GM18861 (cell line): ENCODE results near the gene SCYL1.

ENCODE experiments used
- ATAC-seq: cut with Tn5 transposase; IDR thresholded peaks from one replicate; pipeline ENCODE4 v1.9.1; 2021; ENCODE audit not compliant: unreplicated experiment

Gene SCYL1

DNA sequence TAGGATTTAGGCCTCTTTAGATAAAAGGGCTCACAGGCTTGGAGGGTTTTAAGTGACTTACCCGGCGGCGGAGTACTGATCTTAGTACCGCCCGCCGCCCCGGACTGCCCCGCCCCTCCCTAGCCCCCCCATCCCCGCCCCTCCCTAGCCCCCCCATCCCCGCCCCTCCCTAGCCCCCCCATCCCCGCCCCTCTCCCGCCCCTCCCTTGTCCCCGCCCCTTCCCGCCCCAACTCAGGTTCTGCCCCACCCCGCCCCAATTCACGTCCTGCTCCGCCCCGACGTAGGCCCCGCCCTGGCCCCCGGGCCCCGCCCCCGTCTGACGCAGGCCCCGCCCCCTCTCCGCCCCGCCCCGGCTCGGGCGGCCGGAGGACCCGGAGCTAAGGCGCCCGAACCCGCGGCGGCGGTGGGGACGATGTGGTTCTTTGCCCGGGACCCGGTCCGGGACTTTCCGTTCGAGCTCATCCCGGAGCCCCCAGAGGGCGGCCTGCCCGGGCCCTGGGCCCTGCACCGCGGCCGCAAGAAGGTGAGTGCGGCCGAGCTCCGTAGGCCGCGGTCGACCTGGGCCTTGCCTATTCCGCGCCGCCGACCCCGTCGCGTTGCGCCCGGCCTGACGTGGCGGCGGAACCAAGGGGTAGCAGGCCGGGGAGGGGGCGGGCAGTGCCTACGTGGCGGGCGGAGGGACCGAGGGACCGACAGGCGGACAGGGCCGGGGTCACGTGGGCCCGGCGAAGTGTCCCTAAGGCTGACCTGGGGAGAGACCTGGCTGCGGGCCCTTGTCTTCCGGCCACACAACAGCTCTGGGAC lies at the start of gene SCYL1:
Gene SCYL1, plus strand, starts transcription at position 343 of the 805 bp plus-strand sequence. Its CDS starts 71 bp downstream, at position 414.
- ATAC-seq: peak; percentile 39

DNA sequence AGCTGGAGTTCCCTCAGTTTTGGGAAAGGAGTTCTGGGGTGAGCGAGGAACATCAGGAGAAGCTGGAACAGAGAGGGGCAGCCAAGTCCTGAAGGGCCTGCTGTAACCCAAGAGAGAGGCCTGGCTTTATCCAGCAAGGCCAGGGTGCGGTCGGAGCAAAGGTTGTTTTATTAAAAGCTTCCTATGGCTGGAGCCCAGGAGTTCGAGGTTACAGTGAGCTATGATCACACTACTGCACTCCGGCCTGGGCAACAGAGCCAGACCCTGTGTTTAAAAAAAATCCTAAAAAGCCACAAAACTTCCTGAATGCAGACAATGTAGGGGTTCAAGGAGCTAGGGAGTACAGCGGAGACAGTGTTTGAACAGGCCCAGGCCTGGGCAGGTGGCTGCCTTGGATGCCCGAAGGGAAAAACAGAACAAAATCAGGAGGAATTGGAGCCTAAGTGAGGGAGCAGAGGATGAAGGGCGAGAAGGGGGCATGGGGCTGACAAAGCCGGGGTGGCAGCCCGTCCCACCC lies 48.2 kb upstream of the SCYL1 start:
- no peak for ATAC-seq

DNA sequence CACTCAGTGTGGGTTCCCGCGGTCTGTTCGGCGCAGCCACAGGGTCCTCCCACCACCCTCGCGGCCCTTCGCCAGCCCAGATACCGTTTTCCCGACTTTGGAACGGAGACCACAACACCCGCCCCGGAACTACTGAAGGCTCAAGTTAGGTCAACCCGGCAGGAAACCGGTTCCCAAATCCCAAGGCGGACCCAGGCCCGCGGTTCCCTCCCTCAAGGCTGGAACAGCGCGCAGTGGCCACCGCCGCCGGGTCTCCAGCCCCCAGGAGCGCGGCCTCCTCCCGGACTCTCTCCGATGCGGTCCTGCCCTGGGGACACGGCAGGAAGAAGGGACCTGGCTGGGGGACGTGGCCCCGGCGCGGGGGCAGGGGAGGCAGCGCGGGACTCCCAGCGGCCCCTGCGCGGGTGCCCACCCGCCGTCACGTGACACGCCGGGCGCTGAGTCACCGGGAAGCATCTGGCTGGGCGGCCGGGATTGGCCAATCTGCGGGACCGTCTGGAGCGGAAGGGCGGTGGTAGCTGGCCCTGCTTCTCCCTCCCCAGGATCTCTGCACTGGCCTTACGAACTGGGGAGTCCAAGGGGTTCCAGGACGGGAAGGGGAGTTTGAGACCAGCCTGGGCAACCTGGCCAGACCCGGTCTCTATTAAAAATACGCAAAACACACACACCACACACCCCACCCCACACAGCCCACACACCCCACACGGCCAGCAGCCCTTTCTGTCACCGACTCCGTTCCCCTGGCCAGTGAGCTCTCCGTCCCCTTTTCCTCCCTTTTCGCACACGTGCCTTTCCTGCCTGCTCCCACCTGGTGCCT lies 47.5 kb upstream of the SCYL1 start:
- ATAC-seq: peak; percentile 69

DNA sequence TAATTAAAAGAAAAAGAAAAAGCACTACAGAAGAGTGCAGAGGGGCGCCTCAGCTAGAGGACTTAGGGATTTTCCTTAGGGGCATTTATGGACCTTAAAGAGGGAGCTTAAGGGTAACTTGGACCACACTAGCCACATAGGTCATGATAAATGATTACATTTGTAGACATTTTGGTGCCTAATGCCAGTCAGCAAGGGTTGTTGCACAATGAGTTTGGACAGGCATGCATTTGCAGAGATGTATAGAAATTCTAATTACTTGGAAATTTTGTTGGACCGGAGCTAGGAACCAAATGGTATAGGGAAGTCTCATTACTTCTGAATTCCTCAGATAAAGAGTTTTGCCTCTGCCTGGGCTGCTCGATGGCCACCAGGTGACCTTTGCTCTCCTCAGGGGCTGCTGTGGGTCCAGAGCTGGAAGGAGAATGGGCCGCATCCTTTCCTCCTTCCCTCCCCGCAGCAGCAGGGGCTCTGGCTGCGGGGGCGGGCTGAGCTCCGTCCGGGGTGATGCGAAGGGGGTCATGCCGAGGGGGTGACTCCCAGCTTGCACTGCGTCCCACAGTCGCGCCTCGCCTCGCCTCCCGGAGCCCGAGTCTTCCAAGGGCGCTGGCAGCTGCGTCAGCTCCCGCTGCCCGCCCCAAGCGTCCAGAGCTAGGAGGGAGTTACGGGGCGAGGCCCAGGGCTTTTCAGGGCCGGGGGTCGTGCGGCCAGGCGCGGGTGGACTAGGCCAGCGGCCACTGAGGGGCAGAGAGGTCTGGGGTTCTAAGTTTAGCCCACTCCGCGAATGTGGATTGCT lies 46.3 kb upstream of the SCYL1 start:
- ATAC-seq: no peak

DNA sequence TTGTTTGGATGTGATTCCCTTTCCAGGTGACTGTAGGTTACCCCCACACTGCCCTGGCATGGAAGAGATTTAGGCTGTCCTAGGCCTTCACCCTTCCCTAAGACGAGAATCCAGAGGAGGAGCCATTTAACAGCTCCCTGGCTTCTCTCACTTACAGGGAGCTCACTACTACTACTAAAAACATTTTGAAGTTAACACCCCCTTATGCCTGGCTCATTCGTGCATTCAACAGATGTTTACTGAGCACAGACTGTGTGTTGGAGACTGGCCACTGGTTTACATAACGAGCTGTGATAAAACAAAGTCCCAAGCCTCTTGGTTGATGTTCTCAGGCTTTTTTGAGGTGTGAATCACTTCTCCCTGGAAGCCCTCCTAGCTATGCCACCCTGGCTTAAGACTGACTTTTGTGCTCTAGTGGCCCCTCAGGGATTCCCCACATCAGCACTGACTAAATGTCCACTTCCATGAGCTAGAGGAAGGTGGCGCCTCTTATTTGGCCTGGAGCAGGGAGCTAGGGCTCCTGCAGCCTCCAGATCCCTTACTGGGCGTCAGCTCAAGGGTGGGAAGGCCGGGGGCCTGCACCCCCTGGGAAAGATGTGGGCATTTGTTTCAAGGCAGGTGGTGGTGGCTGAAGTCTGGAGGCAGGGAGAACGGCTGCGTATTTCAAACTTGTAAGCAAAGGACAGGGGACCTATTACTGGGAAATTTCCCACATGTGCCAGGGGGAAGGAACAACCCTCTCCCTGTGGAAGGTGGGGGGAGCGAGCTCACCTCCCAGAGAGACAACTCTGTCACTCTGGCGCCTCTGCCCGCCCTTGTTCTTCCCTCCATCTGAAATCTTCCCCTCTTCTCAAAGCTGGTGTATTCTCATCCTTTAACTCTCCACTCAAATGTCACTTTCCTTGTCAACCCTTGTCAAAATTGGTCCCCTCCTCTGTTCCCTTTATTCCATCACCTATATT lies 45.4 kb upstream of the SCYL1 start:
- no peak for ATAC-seq

DNA sequence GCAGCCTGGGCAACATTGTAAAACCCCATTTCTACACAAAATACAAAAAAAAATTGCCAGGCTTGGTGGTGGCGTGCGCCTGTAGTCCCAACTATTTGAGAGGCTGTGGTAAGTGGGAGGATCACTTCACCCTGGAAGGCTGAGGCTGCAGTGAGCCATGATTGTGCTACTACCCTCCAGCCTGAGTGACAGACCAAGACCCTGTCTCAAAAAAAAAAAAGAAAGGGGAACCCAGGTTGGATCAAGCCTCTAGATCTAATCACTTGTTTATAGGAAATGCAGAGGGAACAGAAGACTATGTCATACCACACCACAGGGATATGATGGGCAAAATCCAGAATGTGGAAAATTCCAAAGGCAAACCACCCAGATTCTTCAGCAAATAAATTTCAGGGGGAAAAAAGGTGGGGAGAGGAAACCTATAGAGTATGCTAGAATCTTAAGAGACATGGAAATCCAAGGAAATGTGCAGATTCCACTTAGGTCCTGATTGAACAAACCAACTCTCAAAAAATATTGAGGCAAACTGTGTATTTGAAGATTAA lies 42.5 kb upstream of the SCYL1 start:
- ATAC-seq: no peak

DNA sequence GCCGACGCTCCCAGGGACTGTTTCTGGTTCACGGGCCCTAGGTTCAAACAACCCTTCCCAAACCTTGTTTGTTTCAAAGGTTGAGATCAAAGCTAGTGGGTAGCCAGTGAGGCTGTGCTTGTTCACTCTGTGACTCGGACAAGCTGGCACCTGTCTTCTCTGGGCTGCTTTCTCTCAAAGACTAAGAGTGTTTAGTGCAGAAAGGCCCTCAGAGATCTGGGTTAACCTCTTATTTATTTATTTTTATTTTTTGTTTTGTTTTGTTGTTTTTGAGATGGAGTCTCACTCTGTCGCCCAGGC lies 39.0 kb upstream of the SCYL1 start:
- no peak for ATAC-seq

DNA sequence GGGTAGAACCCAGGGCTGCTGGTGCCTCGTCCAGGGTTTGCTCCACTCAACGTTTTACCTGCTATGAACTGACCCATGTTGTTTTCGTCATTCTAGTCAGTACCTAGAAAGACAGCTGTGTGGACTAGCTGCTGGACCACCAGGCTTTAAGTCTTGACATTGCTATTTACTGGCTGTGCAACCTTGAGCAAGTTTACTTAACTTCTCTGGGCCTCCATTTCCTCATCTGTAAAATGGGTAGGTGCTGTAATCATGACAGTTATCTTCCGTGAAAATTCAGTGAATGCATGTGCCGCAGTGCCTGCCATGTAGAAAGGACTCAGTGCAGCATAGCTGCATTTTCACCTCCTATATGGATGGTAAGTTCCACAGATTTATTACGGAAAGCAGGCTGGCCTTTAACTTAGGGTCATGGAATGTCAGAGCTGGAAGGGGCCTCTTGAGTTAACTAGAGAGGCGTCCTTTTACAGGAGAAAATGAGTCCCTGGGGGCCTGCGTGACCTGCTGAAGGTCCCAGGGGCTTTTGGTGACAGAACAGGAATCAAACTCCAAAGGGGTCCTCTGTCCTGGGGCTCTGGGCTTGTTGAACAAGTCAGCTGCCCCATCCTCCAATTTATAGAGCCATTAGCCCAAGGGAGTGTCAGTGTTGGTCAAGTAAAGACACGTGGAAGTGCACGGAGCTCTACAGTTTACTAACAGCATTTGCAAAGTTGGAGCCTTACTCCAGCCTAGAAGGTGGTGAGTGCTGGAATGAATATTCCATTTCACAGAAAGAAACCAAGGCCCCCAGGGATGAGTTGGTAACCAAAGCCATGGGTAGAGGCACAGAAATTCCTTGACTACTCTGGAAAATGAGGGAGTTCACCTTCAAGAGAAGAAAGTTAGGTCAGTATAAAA lies 38.1 kb upstream of the SCYL1 start:
- ATAC-seq: no peak

DNA sequence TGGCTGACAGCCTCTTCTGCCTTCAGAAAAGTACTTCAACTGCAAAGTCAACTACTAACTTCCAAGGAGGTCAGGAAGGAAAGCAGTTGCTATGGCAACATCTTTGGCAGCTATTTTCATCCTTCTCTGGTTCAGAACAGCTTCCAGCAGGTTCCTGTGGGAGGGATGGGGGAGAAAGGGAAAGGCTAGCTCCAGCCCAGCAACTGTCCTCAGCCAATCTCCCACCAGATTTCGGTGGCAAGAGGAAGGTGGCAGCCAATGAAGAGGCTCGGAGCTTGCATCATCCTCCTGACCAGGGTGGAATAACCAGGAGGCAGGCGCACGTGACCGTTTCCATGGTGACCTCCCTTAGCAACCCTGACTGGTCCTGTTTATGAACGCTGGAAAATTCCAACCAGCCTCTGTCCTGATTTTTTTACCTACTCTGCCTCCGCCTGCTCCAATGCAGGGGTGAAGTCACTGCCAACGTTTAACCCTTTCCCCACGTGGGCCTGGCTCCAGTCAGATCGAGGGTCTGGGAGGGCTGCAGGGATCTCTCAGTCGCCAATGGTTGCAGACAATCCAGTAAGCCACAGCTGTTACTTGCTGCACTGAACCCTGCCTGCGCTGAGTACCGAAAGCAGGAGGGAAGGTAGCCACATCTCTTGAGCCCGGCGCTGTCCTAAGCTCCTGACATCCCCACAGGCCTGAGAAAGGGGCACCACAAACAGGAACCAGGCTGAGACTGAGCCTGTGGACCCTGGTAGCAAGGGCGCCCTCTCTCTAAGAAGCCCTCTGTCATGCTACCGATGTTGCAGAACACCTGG lies 37.2 kb upstream of the SCYL1 start:
- peak; percentile 50 for ATAC-seq

DNA sequence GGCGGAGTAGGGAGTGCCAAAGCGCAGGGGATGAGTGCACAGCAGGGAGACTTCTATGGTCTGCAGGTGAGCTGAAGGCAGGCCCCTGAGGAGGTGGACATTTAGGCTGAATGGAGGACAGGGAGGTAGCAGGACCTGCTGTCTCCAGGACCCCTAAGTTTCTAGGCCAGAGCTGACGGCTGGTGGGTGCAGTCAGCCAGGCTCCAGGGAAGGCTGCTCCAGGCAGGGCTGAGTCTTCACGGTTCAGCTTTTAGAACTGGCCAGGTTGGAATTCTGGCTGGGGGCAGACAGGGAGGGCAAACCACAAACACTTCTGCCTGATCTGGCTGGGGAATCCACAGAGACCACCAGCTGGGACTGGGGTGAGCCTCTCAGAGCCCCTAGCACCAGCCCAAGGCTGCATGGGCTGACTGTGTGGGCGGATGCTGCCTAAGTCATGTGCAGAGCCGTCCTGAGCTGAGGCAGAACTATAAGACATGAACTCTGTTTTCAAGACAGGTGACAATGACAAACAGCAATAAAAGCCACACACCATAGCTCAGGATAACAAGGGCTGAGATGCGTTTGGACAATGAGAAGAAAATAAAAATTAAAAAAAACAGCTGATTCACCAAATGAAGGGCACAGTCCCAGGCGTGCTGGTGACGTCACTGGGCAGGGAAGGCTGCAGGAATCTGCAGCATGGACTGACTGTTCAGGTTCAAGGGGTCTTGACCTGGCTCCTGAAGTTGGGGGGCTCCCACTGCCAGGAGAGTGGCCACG lies 36.4 kb upstream of the SCYL1 start:
- ATAC-seq: no peak

DNA sequence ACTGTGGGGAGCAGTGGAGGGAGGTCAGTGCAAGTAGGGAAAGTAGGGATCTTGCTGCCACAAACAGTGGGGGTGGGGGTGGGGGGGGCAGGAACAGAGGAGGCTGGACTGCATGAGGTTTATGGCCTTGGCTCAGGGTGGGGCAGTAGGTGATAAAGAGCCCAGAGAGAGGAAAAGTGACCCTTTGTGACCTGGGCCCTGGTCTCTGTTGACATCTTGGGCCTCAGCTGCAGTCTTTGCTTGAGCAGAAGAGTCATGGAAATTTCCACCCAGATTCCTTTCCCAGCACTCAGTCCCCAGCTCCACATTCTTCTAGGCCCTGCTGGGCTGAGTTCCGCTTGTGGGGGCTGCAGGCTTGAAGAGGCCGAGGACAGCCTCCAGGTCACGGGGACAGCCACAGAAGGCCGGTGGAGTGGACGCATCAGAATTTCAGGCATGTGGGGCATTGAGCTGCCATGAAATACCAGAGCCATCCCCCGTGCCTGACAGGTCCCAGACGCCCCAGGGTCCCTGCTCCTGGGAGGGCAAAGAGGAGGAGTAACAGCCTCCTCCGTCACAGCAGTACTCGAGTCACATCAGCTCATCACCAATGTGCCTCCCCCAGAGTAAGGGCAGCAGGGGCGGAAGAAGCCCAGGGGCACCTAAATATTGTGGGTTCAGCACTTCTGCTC lies 35.7 kb upstream of the SCYL1 start:
- no peak for ATAC-seq

DNA sequence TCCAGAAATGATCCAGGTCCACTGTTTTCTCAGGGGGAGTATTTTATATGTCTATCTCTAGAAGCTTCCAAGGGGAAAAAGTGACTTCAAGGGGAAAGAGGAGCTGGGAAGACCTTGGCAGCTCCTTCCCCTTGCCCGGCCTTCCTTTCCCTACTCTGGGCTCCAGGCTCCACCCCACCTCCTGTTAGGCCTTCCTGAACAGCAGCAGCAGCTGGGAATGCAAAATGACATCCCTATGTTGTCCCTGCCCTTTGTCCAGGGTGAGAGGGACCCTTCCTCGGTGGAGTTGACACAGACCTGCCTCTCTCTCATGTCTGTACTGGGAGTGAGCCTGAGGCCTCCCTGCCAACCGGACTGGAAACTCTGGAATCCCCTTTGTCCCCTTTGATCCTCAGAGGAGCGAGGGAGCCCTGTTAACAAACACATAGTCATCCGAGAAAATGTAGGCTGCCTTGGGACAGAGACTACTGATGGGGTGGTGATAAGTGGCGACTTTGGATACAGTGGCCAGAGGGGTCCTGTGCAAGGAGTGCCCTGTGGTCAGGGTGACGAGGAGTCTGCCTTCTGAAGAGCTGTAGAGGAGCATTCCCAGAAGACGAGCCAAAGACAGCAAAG lies 35.1 kb upstream of the SCYL1 start:
- no peak for ATAC-seq

DNA sequence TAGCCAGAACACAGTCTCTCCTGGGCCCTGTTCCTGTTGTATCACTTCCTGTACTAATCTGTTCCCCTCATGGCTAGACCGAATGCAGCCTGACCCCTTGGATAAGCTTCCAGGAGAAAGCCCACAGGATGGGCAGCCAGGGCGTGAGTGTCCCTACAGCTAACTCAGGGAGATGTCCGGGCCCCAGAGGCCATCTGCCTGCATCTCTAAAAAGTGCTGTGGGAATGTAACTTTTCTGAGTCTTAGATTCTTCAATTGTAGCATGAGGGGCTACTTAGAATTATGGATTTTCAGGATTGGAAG lies 33.8 kb upstream of the SCYL1 start:
- ATAC-seq: no peak

DNA sequence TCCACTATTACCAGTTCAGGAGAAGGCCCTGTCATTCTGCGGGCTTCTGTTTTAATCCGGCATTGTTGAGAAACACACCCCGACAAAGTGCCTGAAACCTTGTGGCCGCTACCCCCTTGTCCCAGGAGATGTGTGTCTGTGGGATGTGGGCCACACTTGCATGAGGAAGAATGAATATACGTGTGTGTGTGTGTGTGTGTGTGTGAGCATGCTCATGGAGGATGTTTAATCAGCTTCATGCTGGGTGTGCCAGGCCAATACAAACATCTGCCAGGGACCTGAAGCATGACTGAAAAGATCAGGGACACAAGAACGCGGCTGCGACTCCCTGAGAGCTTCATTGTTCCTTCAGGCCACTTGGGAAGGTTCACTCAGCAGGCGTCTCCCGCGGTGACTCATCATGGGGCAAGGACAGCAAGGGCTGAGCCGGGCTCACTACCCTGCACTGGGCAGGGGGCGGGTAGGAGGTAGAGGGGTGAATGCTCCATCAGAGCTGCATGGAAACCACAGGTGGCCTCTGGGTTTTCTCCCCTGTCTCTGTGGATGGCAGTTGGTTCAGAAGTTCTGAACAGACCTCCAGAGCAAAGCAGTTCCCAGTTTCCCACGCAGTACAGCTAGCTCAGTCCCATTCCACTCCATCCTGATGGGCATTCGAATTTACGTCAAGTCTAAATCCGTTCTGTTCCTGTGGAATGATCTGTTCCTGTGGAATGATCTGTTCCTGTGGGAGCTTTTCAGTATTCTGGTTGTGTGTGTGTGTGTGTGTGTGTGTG lies 33.1 kb upstream of the SCYL1 start:
- ATAC-seq: no peak

DNA sequence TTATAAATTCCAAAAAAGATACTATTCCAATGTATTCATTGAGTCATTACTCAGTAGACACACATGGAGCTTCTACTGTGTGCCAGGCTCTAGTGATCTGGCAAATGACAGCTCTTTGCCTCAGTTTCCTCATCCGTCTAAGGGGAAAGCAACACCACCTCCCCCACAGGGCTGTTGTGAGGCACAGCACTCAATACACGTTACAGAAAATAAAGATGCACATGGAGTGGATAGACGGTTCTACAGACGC lies 32.6 kb upstream of the SCYL1 start:
- no peak for ATAC-seq
